ENCODE measurements around the gene RGS6. TPM values are rescaled to one million over a fixed set of nuclear protein-coding genes. Genes with fewer than 3 reads are reported as not detected.

Gene RGS6
- total RNA-seq, 1 experiment from 2014 or later, result not detected

DNA sequence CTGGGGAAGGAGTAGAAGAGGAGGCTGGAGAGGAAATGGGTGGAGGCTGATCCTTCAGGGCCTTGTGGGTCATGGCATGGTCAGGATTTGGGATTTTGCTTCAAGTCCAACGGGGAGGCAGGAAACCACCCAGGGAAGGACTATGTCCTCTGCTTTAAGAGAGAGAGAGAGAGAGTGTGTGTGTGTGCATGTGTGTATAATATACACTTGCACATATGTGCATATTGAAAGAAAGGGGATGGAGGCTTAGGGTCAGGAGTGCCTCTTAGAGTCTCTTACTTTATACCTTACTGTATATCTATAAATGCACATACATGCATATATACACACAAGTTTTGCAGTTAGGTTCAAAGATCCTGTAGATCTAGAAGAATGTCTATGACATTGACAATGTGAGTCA lies 94.8 kb downstream of the RGS6 start:
- Histone ChIP-seq H3K4me3 (ENCODE audit: low read length) (no peak overlapping the region), H3K4me1 (ENCODE audit: insufficient read depth, low read length) (peaks cover 20% of the 10 kb centered on the region), H3K9me3 (ENCODE audit: low read length) (no peaks in the 10 kb centered on the region), H3K27ac (ENCODE audit: low read length) (no peak overlapping the region), H3K9ac (ENCODE audit: low read length) (no peak overlapping the region), H4K20me1 (ENCODE audit: low read length) (no peaks in the 10 kb centered on the region), H3K9me2 (replicated peaks; ENCODE audit: low read length) (no peaks in the 10 kb centered on the region), H2AFZ (ENCODE audit: low read length) (no peak overlapping the region), H3K27me3 (ENCODE audit: low read length) (peaks cover 41% of the 10 kb centered on the region), H3K4me2 (ENCODE audit: low read length) (no peak overlapping the region), H3K79me2 (ENCODE audit: low read length) (no peaks in the 10 kb centered on the region), H3K36me3 (ENCODE audit: low read depth, low read length) (no peaks in the 10 kb centered on the region), H3F3A (ENCODE audit: low read length, unreplicated experiment) (no peaks in the 10 kb centered on the region)
- TF ChIP-seq, protein P1, sequence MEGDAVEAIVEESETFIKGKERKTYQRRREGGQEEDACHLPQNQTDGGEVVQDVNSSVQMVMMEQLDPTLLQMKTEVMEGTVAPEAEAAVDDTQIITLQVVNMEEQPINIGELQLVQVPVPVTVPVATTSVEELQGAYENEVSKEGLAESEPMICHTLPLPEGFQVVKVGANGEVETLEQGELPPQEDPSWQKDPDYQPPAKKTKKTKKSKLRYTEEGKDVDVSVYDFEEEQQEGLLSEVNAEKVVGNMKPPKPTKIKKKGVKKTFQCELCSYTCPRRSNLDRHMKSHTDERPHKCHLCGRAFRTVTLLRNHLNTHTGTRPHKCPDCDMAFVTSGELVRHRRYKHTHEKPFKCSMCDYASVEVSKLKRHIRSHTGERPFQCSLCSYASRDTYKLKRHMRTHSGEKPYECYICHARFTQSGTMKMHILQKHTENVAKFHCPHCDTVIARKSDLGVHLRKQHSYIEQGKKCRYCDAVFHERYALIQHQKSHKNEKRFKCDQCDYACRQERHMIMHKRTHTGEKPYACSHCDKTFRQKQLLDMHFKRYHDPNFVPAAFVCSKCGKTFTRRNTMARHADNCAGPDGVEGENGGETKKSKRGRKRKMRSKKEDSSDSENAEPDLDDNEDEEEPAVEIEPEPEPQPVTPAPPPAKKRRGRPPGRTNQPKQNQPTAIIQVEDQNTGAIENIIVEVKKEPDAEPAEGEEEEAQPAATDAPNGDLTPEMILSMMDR (conservative IDR thresholded peaks at IDR 0.05; ENCODE audit: low read depth, low read length), result no peak
- TF ChIP-seq EZH2phosphoT487 (IDR thresholded peaks at IDR 0.05; ENCODE audit: borderline replicate concordance, low read length), result no peak
- TF ChIP-seq EZH2 (IDR thresholded peaks at IDR 0.05; ENCODE audit: low read length, unreplicated experiment), result no peak
- DNase-seq, result no peak
- intact Hi-C loops (cut with micrococcal nuclease), result no loop called here
- ATAC-seq, result no peak
- POLR2A ChIA-PET (ENCODE audit: unreplicated experiment), result no interaction called here
- BruUV-seq (replicated peaks), result no TSS peak
- CTCF ChIA-PET, result no interaction called here

DNA sequence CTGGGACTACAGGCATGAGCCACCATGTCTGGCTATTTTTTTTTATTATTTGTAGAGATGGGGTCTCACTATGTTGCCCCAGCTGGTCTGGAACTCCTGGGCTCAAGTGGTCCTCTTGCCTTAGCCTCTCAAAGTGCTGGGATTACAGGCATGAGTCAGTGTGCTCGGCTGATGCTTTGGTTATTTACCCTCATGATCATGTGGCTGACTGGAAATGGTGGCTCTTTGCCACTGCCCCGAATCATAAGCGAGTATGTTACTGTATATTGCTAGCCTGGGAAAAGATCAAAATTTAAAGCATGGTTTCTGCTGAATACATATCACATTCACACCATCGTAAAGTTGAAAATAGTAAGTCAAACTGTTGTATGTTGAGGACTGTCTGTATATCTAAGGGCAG lies 101.1 kb downstream of the RGS6 start:
- intact Hi-C loops (cut with micrococcal nuclease), result no loop called here
- no peaks in the 10 kb centered on the region for H3K79me2 ChIP-seq (ENCODE audit: low read length)
- no peak overlapping the region for H2AFZ ChIP-seq (ENCODE audit: low read length)
- BruUV-seq (replicated peaks), result no TSS peak
- no peaks in the 10 kb centered on the region for H3K9me3 ChIP-seq (ENCODE audit: low read length)
- CTCF ChIA-PET, result no interaction called here
- no peaks in the 10 kb centered on the region for H3K4me1 ChIP-seq (ENCODE audit: insufficient read depth, low read length)
- no peak overlapping the region for H3K4me2 ChIP-seq (ENCODE audit: low read length)
- POLR2A ChIA-PET (ENCODE audit: unreplicated experiment), result no interaction called here
- H3K27me3 ChIP-seq (ENCODE audit: low read length), result peaks cover 33% of the 10 kb centered on the region
- H3K9me2 ChIP-seq (replicated peaks; ENCODE audit: low read length), result no peaks in the 10 kb centered on the region
- no peaks in the 10 kb centered on the region for H4K20me1 ChIP-seq (ENCODE audit: low read length)
- ATAC-seq (no peak), DNase-seq (peak; percentile 18)
- no peak overlapping the region for H3K27ac ChIP-seq (ENCODE audit: low read length)
- H3F3A ChIP-seq (ENCODE audit: low read length, unreplicated experiment), result no peaks in the 10 kb centered on the region
- no peak for TF ChIP-seq EZH2phosphoT487 (IDR thresholded peaks at IDR 0.05; ENCODE audit: borderline replicate concordance, low read length)
- no peaks in the 10 kb centered on the region for H3K36me3 ChIP-seq (ENCODE audit: low read depth, low read length)
- no peak overlapping the region for H3K9ac ChIP-seq (ENCODE audit: low read length)
- no peak overlapping the region for H3K4me3 ChIP-seq (ENCODE audit: low read length)

DNA sequence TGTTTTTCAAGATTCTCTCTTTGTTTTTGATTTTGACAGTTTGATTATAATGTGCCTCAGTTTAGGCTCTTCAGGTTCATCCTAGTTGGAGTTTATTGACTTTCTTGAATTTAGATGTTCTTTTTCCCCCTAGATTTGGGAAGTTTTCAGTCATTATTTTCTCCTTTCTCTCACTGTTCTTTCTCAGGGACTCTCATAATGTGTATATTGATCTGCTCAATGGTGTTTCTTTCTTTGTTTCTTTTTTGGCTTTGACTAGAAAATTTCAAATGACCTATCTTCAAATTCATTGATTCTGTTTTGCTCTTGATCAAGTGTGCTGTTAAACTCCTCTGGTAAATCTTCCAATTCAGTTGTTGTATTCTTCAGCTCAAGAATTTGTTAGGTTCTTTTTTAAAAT lies 108.3 kb downstream of the RGS6 start:
- Histone ChIP-seq H3K27me3 (ENCODE audit: low read length) (peaks cover 53% of the 10 kb centered on the region), H3K4me3 (ENCODE audit: low read length) (no peak overlapping the region), H3F3A (ENCODE audit: low read length, unreplicated experiment) (no peaks in the 10 kb centered on the region), H2AFZ (ENCODE audit: low read length) (no peak overlapping the region), H3K4me2 (ENCODE audit: low read length) (no peak overlapping the region), H3K9ac (ENCODE audit: low read length) (no peak overlapping the region), H3K9me2 (replicated peaks; ENCODE audit: low read length) (no peaks in the 10 kb centered on the region), H3K36me3 (ENCODE audit: low read depth, low read length) (no peaks in the 10 kb centered on the region), H4K20me1 (ENCODE audit: low read length) (no peaks in the 10 kb centered on the region), H3K79me2 (ENCODE audit: low read length) (no peaks in the 10 kb centered on the region), H3K9me3 (ENCODE audit: low read length) (no peaks in the 10 kb centered on the region), H3K27ac (ENCODE audit: low read length) (no peak overlapping the region), H3K4me1 (ENCODE audit: insufficient read depth, low read length) (no peaks in the 10 kb centered on the region)
- intact Hi-C loops (cut with micrococcal nuclease), result no loop called here
- ChIA-PET CTCF (no interaction called here), POLR2A (ENCODE audit: unreplicated experiment) (no interaction called here)
- DNase-seq (no peak), ATAC-seq (no peak)
- no peak for TF ChIP-seq EZH2 (IDR thresholded peaks at IDR 0.05; ENCODE audit: low read length, unreplicated experiment)
- TF ChIP-seq, protein P1 (conservative IDR thresholded peaks at IDR 0.05; ENCODE audit: low read depth, low read length), result no peak
- no peak for TF ChIP-seq EZH2phosphoT487 (IDR thresholded peaks at IDR 0.05; ENCODE audit: borderline replicate concordance, low read length)
- BruUV-seq (replicated peaks), result no TSS peak
